Measurements from ENCODE around the gene ZBTB20.

DNA sequence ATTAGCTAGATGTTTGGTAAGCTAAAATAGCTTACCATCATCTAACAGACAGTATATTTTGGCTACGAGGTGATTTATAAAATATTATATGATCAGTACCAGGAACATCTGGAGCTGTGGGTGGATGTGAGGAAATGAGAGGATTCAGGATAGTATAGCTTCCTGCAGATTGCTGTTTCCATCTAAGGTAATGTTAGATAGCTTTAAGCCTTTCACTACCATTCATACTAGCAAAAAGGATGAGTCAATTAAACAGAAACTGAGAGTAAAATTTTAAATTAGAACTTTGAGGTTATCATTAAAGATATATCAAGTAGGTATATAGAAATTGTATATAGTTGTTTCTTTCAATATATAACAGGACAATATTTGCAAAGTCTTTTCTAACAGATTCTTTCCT is 8.0 kb downstream of the ZBTB20 start:
- no peak for TF ChIP-seq POLR2A (IDR thresholded peaks at IDR 0.05)
- TF ChIP-seq CTCF (IDR thresholded peaks at IDR 0.05) = no peak
- no peak for TF ChIP-seq POLR2AphosphoS5 (IDR thresholded peaks at IDR 0.05)
- TF ChIP-seq EP300 (IDR thresholded peaks at IDR 0.05) = no peak
